Measurements from ENCODE around the gene NECTIN3. TPM values are rescaled to one million over a fixed set of nuclear protein-coding genes. Genes with fewer than 3 reads are reported as not detected.

The NECTIN3 gene
- total RNA-seq, 1 donor from 2014 or later: 104 TPM

GRCh38 chr3:111173328-111173900 lies 101.8 kb downstream of the NECTIN3 start:
- no peak for TF ChIP-seq CTCF (IDR thresholded peaks at IDR 0.05)
- H3K4me1 ChIP-seq: no peaks in the 10 kb centered on the region
- no peak overlapping the region for H3K4me3 ChIP-seq
- no peaks in the 10 kb centered on the region for H3K9me3 ChIP-seq
- H3K36me3 ChIP-seq: peaks cover 5 to 25% of the 10 kb centered on the region in 2 donors
- no peak overlapping the region for H3K27ac ChIP-seq
- H3K27me3 ChIP-seq: no peaks in the 10 kb centered on the region
- intact Hi-C loops (cut with DNase I): no loop called here
- DNase-seq (ENCODE audit: low spot score in 2 of 2): no peak

GRCh38 chr3:111173906-111174305 lies 102.3 kb downstream of the NECTIN3 start:
- no peak for TF ChIP-seq CTCF (IDR thresholded peaks at IDR 0.05)
- no peaks in the 10 kb centered on the region for H3K27me3 ChIP-seq
- no peak overlapping the region for H3K4me3 ChIP-seq
- H3K4me1 ChIP-seq: no peaks in the 10 kb centered on the region
- H3K27ac ChIP-seq: no peak overlapping the region
- no peak for DNase-seq (ENCODE audit: low spot score in 2 of 2)
- intact Hi-C loops (cut with DNase I): no loop called here
- no peaks in the 10 kb centered on the region for H3K9me3 ChIP-seq
- peaks cover 5 to 25% of the 10 kb centered on the region in 2 donors for H3K36me3 ChIP-seq

GRCh38 chr3:111190518-111190917 lies 118.9 kb downstream of the NECTIN3 start:
- intact Hi-C loops (cut with DNase I): no loop called here
- H3K4me1 ChIP-seq: no peaks in the 10 kb centered on the region
- DNase-seq (ENCODE audit: low spot score in 2 of 2): no peak
- H3K9me3 ChIP-seq: no peaks in the 10 kb centered on the region
- peaks cover 5 to 38% of the 10 kb centered on the region in 2 donors for H3K36me3 ChIP-seq
- H3K27ac ChIP-seq: no peak overlapping the region
- no peak overlapping the region for H3K4me3 ChIP-seq
- H3K27me3 ChIP-seq: no peaks in the 10 kb centered on the region
- TF ChIP-seq CTCF (IDR thresholded peaks at IDR 0.05): no peak

GRCh38 chr3:111193472-111193871 lies 121.9 kb downstream of the NECTIN3 start:
- no peak for DNase-seq (ENCODE audit: low spot score in 2 of 2)
- Histone ChIP-seq H3K4me1 (no peaks in the 10 kb centered on the region), H3K27me3 (no peaks in the 10 kb centered on the region), H3K36me3 (peaks cover 5 to 50% of the 10 kb centered on the region in 2 donors), H3K4me3 (no peak overlapping the region), H3K27ac (no peak overlapping the region), H3K9me3 (no peaks in the 10 kb centered on the region)
- intact Hi-C loops (cut with DNase I): no loop called here
- TF ChIP-seq CTCF (IDR thresholded peaks at IDR 0.05): no peak

GRCh38 chr3:111194048-111194447 lies 122.4 kb downstream of the NECTIN3 start:
- DNase-seq (ENCODE audit: low spot score in 2 of 2): no peak
- no peaks in the 10 kb centered on the region for H3K27me3 ChIP-seq
- no peaks in the 10 kb centered on the region for H3K9me3 ChIP-seq
- intact Hi-C loops (cut with DNase I): no loop called here
- no peak for TF ChIP-seq CTCF (IDR thresholded peaks at IDR 0.05)
- H3K4me1 ChIP-seq: no peaks in the 10 kb centered on the region
- no peak overlapping the region for H3K4me3 ChIP-seq
- H3K36me3 ChIP-seq: peaks cover 5 to 50% of the 10 kb centered on the region in 2 donors
- H3K27ac ChIP-seq: no peak overlapping the region

GRCh38 chr3:111197485-111197884 lies 125.9 kb downstream of the NECTIN3 start:
- no peaks in the 10 kb centered on the region for H3K9me3 ChIP-seq
- no peaks in the 10 kb centered on the region for H3K27me3 ChIP-seq
- no peak overlapping the region for H3K4me3 ChIP-seq
- TF ChIP-seq CTCF (IDR thresholded peaks at IDR 0.05): no peak
- no peaks in the 10 kb centered on the region for H3K4me1 ChIP-seq
- DNase-seq (ENCODE audit: low spot score in 2 of 2): no peak
- H3K27ac ChIP-seq: no peak overlapping the region
- peaks cover 0 to 43% of the 10 kb centered on the region in 2 donors for H3K36me3 ChIP-seq
- intact Hi-C loops (cut with DNase I): no loop called here

All from ascending aorta (tissue), 2 donors.